HG02763 (cell line): Measurements from ENCODE around the gene CLIC2.

ENCODE experiments used
- ATAC-seq: cut with Tn5 transposase; IDR thresholded peaks from one replicate; pipeline ENCODE4 v1.9.1; 2021; ENCODE audit warnings: mild to moderate bottlenecking, moderate library complexity; ENCODE audit not compliant: unreplicated experiment

CLIC2 gene

DNA sequence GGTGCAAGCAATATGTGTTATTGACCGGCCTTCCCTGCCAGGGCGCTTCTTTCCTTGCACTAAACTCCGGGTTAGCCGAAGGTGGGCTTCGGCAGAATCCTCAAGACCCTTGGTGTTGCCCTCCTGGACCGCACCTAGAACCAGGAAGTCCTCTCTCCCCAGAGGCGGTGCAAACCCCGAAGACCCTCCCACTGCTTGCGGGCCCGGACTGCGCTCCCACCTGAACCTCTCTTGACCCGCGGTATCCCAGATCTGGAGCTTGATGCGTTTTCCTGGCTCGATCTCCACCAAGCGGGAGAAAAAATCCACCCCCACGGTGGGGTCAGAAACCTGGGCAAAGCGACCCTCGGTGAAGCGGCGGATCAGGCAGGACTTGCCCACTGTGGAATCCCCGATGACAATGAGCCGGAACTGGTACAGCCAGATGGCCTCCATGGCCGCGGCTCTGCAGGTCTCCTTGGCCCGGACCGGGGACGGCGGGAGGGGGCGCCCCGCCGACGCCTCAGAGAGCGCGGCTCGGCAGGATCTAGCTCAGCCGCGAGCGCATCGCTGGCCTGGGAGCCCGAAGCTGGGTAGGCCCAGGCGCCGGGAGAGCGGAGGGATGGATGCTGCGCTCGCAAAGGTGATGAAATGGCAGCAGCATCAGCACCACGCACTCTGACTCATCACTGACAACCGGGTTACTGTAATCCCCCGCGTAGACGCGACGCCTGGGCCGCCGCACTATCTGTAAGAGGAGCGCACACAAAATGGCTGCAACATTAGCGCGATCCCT, 70.4 kb downstream of the CLIC2 start, which contains the start of gene RAB39B:
Gene RAB39B (minus strand): TSS at position 638 of the 775 bp plus-strand sequence. CDS start 203 bp downstream, at position 435.
- peak; percentile 86 for ATAC-seq

DNA sequence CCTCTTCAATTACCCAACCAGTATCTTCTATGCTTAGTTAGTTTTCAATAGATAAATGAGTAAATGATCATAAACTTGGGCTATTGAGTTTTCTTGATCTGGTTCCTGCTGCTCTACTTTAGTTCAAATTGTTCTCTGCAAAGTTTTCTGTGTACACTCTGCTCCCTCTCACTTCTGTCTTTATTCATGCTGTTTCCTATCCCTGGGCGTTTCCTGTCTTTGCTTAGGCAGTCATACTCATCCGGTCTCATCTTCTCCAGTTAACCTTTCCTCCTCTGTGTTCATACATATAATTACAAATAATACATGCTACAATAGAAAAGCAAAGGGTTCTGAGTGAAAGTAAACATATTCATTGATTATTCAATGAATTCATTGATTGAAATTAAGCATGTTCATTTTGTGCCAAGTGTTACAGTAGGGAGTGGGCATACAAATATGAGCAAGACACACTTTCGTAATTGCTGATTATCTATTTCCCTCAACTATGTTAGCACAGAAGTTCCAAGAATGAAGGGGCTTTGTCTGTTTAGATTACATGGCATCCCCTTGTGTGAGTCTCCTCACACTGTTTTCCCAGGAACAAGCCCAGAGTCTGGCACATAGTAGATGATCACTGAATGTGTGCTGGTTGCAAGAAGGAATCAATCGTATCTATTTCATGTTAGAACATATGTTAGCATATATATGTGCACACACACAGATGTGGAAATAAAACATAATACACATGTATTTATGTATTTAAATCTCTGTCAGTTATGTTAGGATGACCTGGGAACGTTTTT, 71.3 kb downstream of the CLIC2 start:
- no peak for ATAC-seq

DNA sequence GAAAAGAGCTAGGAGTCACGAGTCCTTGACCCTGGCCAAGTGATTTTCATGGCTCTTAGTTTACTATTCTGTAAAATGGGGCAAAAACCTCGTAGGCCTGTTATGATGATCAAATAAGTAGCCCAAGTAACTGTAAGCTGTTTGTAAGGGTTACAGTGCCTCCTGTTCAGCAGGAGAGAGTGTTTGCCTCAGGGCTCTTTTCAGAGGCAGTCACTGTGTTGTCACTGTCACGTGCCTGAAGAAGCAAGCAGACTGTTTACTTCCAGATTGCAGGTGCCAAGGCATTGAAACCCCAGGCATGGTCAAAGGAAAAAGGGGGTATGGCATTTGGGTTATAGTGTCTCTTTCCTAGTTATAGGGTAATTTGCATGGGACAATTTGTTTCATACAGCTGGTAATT, 74.7 kb downstream of the CLIC2 start:
- no peak for ATAC-seq

DNA sequence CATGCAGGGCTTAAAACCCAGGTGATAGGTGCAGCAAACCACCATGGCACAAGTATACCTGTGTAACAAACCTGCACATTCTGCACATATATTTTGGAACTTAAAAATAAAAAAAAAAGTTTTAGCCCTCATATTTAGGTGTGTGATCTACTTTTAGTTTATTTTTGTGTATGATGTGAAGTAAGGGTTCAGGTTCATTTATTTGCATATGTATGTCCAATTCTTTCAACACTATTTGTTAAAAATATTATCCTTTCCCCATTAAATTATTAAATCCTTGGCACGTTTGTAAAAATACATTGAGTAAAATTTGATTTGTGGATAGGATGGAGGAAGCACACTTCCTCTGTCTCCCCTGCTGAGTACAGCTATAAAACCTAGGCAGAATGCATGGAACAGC, 83.0 kb downstream of the CLIC2 start:
- no peak for ATAC-seq

DNA sequence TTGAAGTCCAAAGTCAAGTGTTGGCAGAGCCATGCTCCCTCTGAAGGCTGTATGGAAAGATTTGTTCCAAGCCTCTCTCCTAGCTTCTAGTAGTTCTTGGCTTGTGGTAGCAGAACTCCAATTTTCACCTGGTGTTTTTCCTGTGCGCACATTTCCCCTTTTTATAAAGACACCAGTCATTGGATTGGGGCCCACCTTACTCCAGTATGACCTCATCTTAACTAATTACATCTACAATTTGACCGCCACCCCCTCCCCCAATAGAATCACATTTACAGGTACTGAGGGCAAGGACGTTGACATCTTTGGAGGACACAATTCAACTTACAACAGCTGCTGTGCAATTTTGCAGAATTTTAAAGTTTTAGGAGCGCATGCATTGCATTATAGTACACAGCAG, 86.9 kb downstream of the CLIC2 start:
- no peak for ATAC-seq

DNA sequence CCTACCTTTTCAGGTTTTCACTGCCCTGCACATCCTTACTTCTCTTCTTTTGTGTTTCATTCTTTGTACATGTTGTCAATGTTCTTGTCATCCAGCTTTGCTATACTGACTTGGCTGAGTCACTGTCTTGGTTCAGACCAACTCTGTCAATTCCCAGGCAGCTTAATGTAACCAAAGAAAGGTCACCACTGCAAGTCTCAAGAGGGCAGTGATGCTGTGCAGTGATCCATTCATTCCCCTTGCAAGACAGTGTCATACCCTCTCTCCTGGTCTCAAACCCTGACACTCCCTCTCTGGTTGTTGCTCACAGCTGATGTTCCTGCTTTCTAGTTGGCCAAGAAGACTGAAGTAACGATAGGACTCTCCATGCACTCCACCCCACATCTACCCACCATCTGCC, 87.7 kb downstream of the CLIC2 start:
- ATAC-seq, result no peak

DNA sequence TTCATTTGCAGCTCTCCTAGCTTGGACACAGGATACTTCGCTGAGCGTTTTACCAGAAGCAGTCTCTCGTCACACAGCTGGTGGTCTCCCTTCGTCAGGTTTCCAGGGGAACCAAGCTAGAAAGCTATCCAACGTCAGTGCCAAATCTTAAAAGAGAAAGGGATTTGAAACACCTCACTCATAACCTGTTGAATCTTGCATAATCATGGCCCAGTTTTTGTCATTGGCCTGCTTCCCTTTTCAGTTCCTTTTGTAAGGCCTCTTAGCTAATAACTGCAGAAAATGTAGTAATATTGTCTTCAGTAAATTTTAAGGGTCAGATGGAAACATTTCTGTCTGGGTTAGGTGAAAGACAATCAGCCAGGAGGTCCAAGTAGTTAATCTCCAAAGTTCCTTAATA, 92.1 kb downstream of the CLIC2 start:
- no peak for ATAC-seq

DNA sequence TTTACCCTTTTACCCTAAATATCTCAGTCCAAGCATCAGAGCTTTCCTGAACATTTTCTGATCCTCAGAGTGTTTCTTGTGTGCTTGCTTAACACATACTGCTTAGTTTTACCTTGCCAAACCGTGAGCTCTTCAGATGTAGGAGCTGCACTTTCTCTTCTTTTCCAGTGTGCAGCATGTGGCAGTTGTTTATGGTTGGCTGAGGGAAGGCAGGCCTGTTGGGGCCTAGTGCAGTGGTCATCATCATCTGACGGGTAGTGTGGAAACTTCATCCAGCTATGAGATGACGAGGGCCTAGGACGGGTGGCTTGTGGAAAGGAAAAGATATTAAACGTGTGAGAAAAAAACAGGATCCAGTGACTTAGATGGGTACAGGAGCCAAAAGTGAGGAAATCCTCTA, 96.7 kb downstream of the CLIC2 start:
- no peak for ATAC-seq

DNA sequence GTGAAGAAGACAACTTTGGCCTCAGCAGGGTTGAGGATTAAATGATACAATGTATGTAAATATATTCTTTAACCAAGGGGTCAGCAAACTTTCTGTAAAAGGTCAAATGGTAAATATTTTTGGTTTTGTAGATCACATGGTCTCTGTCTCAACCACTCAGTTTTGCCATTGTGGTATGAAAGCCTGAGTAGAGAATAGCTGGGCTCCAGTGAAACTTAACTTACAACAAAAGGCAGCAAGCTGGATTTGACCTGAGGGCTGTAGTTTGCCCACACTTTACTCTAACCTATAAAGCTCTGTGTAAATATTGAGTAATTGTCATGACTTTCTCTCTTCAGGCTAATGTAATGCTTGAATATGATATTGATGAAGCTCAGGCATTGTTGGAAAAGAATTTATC, 98.5 kb downstream of the CLIC2 start:
- ATAC-seq, result no peak

DNA sequence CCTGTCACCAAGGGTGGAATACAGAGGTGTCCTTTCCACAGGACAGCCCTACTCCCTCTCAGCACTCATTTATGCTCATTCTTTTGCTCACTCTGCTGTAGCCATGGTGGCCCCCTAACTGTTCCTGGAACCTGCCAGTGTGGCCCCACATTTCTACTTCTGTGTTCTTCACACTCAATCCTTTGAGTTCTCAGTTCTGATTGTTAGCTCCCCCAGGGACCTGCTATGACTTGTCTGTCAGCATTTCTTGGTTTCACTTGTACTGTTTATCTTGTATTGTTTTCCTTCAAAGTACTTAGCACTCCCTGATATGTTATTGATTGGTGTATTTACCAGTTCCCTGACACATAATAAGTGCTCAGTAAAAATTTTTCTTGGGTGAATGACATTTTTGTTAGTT, 103.3 kb downstream of the CLIC2 start:
- peak; percentile 78 for ATAC-seq
